ENCODE data around the gene IQGAP2.

The IQGAP2 gene

GRCh38 chr5:76684756-76685519, 281.9 kb downstream of the IQGAP2 start:
- no peak overlapping the region for H3K9ac ChIP-seq (ENCODE audit: insufficient read length, low read depth)
- no peaks in the 10 kb centered on the region for H3K27me3 ChIP-seq (ENCODE audit: insufficient read depth, insufficient read length)
- H3K4me1 ChIP-seq (ENCODE audit: insufficient read depth, insufficient read length), result no peaks in the 10 kb centered on the region
- no peak for TF ChIP-seq SUZ12 (IDR thresholded peaks at IDR 0.05; ENCODE audit: extremely low read depth, insufficient read depth, insufficient read length)
- TF ChIP-seq YY1 (IDR thresholded peaks at IDR 0.05; ENCODE audit: insufficient read depth, insufficient read length), result no peak
- no peak for TF ChIP-seq ZNF274 (IDR thresholded peaks at IDR 0.05; ENCODE audit: low read depth, low read length)
- no peaks in the 10 kb centered on the region for H3K36me3 ChIP-seq (ENCODE audit: insufficient read depth, insufficient read length, low read length)
- no peak for DNase-seq (ENCODE audit: low read depth, low spot score)
- no peaks in the 10 kb centered on the region for H3K9me3 ChIP-seq (ENCODE audit: insufficient read depth, low read length)
- no peak overlapping the region for H3K4me3 ChIP-seq (ENCODE audit: insufficient read length, low read depth)

- H3K4me1 ChIP-seq (ENCODE audit: insufficient read depth, insufficient read length), result no peaks in the 10 kb centered on the region
- H3K9me3 ChIP-seq (ENCODE audit: insufficient read depth, low read length), result no peaks in the 10 kb centered on the region
- no peak overlapping the region for H3K4me3 ChIP-seq (ENCODE audit: insufficient read length, low read depth)
- no peaks in the 10 kb centered on the region for H3K36me3 ChIP-seq (ENCODE audit: insufficient read depth, insufficient read length, low read length)
- H3K9ac ChIP-seq (ENCODE audit: insufficient read length, low read depth), result no peak overlapping the region
- no peaks in the 10 kb centered on the region for H3K27me3 ChIP-seq (ENCODE audit: insufficient read depth, insufficient read length)
- TF ChIP-seq ZNF274 (IDR thresholded peaks at IDR 0.05; ENCODE audit: low read depth, low read length) (no peak), YY1 (IDR thresholded peaks at IDR 0.05; ENCODE audit: insufficient read depth, insufficient read length) (no peak), SUZ12 (IDR thresholded peaks at IDR 0.05; ENCODE audit: extremely low read depth, insufficient read depth, insufficient read length) (no peak)
- DNase-seq (ENCODE audit: low read depth, low spot score), result no peak
Observed at GRCh38 chr5:76685704-76686103, 282.6 kb downstream of the IQGAP2 start.

GRCh38 chr5:76688212-76688611, 285.1 kb downstream of the IQGAP2 start:
- H3K36me3 ChIP-seq (ENCODE audit: insufficient read depth, insufficient read length, low read length), result no peaks in the 10 kb centered on the region
- DNase-seq (ENCODE audit: low read depth, low spot score), result no peak
- no peaks in the 10 kb centered on the region for H3K27me3 ChIP-seq (ENCODE audit: insufficient read depth, insufficient read length)
- no peak overlapping the region for H3K4me3 ChIP-seq (ENCODE audit: insufficient read length, low read depth)
- TF ChIP-seq YY1 (IDR thresholded peaks at IDR 0.05; ENCODE audit: insufficient read depth, insufficient read length), result no peak
- TF ChIP-seq ZNF274 (IDR thresholded peaks at IDR 0.05; ENCODE audit: low read depth, low read length), result no peak
- TF ChIP-seq SUZ12 (IDR thresholded peaks at IDR 0.05; ENCODE audit: extremely low read depth, insufficient read depth, insufficient read length), result no peak
- no peaks in the 10 kb centered on the region for H3K4me1 ChIP-seq (ENCODE audit: insufficient read depth, insufficient read length)
- no peaks in the 10 kb centered on the region for H3K9me3 ChIP-seq (ENCODE audit: insufficient read depth, low read length)
- no peak overlapping the region for H3K9ac ChIP-seq (ENCODE audit: insufficient read length, low read depth)

GRCh38 chr5:76688836-76689235, 285.8 kb downstream of the IQGAP2 start:
- Histone ChIP-seq H3K9ac (ENCODE audit: insufficient read length, low read depth) (no peak overlapping the region), H3K9me3 (ENCODE audit: insufficient read depth, low read length) (no peaks in the 10 kb centered on the region), H3K4me1 (ENCODE audit: insufficient read depth, insufficient read length) (no peaks in the 10 kb centered on the region), H3K27me3 (ENCODE audit: insufficient read depth, insufficient read length) (no peaks in the 10 kb centered on the region), H3K36me3 (ENCODE audit: insufficient read depth, insufficient read length, low read length) (no peaks in the 10 kb centered on the region), H3K4me3 (ENCODE audit: insufficient read length, low read depth) (no peak overlapping the region)
- TF ChIP-seq ZNF274 (IDR thresholded peaks at IDR 0.05; ENCODE audit: low read depth, low read length) (no peak), YY1 (IDR thresholded peaks at IDR 0.05; ENCODE audit: insufficient read depth, insufficient read length) (no peak), SUZ12 (IDR thresholded peaks at IDR 0.05; ENCODE audit: extremely low read depth, insufficient read depth, insufficient read length) (no peak)
- no peak for DNase-seq (ENCODE audit: low read depth, low spot score)

GRCh38 chr5:76689321-76690036, 286.4 kb downstream of the IQGAP2 start:
- Histone ChIP-seq H3K36me3 (ENCODE audit: insufficient read depth, insufficient read length, low read length) (no peaks in the 10 kb centered on the region), H3K27me3 (ENCODE audit: insufficient read depth, insufficient read length) (no peaks in the 10 kb centered on the region), H3K9me3 (ENCODE audit: insufficient read depth, low read length) (no peaks in the 10 kb centered on the region), H3K4me1 (ENCODE audit: insufficient read depth, insufficient read length) (no peaks in the 10 kb centered on the region), H3K9ac (ENCODE audit: insufficient read length, low read depth) (no peak overlapping the region), H3K4me3 (ENCODE audit: insufficient read length, low read depth) (no peak overlapping the region)
- DNase-seq (ENCODE audit: low read depth, low spot score), result no peak
- TF ChIP-seq YY1 (IDR thresholded peaks at IDR 0.05; ENCODE audit: insufficient read depth, insufficient read length) (no peak), SUZ12 (IDR thresholded peaks at IDR 0.05; ENCODE audit: extremely low read depth, insufficient read depth, insufficient read length) (no peak), ZNF274 (IDR thresholded peaks at IDR 0.05; ENCODE audit: low read depth, low read length) (no peak)

GRCh38 chr5:76690037-76690679, 287.1 kb downstream of the IQGAP2 start:
- H3K36me3 ChIP-seq (ENCODE audit: insufficient read depth, insufficient read length, low read length), result no peaks in the 10 kb centered on the region
- no peak for DNase-seq (ENCODE audit: low read depth, low spot score)
- no peak overlapping the region for H3K9ac ChIP-seq (ENCODE audit: insufficient read length, low read depth)
- no peaks in the 10 kb centered on the region for H3K4me1 ChIP-seq (ENCODE audit: insufficient read depth, insufficient read length)
- H3K4me3 ChIP-seq (ENCODE audit: insufficient read length, low read depth), result no peak overlapping the region
- H3K9me3 ChIP-seq (ENCODE audit: insufficient read depth, low read length), result no peaks in the 10 kb centered on the region
- H3K27me3 ChIP-seq (ENCODE audit: insufficient read depth, insufficient read length), result no peaks in the 10 kb centered on the region
- TF ChIP-seq SUZ12 (IDR thresholded peaks at IDR 0.05; ENCODE audit: extremely low read depth, insufficient read depth, insufficient read length) (no peak), ZNF274 (IDR thresholded peaks at IDR 0.05; ENCODE audit: low read depth, low read length) (no peak), YY1 (IDR thresholded peaks at IDR 0.05; ENCODE audit: insufficient read depth, insufficient read length) (no peak)
